K562 (cell line): ENCODE results near the gene DNAJC6.

ENCODE experiments used
- CREB1 ChIP-seq, 2 experiments: sonication (generic) in 1 of 2; formaldehyde crosslinking in 1 of 2; IDR thresholded peaks; 2 replicates each; pipeline versions ENCODE4 v1.6.1 to v1.8.0; 2012 to 2022; ENCODE audit warnings: inconsistent platforms in 1 of 2, mild to moderate bottlenecking in 1 of 2, missing genetic modification reagents in 1 of 2, moderate library complexity in 1 of 2
- GABPB1 ChIP-seq: sonication (generic); formaldehyde crosslinking; IDR thresholded peaks from 2 replicates; pipeline ENCODE4 v1.8.0; 2022; ENCODE audit warnings: mild to moderate bottlenecking, missing genetic modification reagents
- KAT7 ChIP-seq: sonication (generic); formaldehyde crosslinking; IDR thresholded peaks from 2 replicates; pipeline ENCODE4 v1.8.0; 2022; ENCODE audit warnings: missing genetic modification reagents, mild to moderate bottlenecking, borderline replicate concordance
- NFATC3 ChIP-seq: fragments of 450-650 bp; IDR thresholded peaks from 2 replicates; pipeline ENCODE4 v1.6.1; 2017; ENCODE audit warnings: mild to moderate bottlenecking
- SIN3B ChIP-seq: fragments of 450-650 bp; IDR thresholded peaks from 2 replicates; pipeline ENCODE4 v1.6.1; 2017; ENCODE audit warnings: low read depth, mild to moderate bottlenecking, moderate library complexity
- SREBF2 ChIP-seq: sonication (generic); formaldehyde crosslinking; IDR thresholded peaks from 2 replicates; pipeline ENCODE4 v1.4.0; 2020; ENCODE audit warnings: mild to moderate bottlenecking, missing genetic modification reagents
- TARDBP ChIP-seq: fragments of 450-650 bp; IDR thresholded peaks from 2 replicates; pipeline ENCODE4 v1.6.1; 2016
- ZNF23 ChIP-seq: fragments of 250-450 bp; sonication (Bioruptor Pico); IDR thresholded peaks from 2 replicates; pipeline ENCODE4 v1.4.0; 2020; ENCODE audit warnings: mild to moderate bottlenecking
- TF ChIP-seq, protein P1 (sequence below): sonication (generic); formaldehyde crosslinking; IDR thresholded peaks from 2 replicates; pipeline ENCODE4 v1.8.1; 2023; ENCODE audit warnings: mild to moderate bottlenecking, missing genetic modification reagents
- TF ChIP-seq, protein P2 (sequence below), 2 experiments: fragments of 450-650 bp; IDR thresholded peaks; 2 replicates each; pipeline ENCODE4 v1.6.1; 2016; ENCODE audit warnings: mild to moderate bottlenecking in 2 of 2, borderline replicate concordance in 1 of 2, low read depth in 1 of 2, moderate library complexity in 1 of 2
- TF ChIP-seq, protein P3 (sequence below): sonication (generic); formaldehyde crosslinking; IDR thresholded peaks from 2 replicates; pipeline ENCODE4 v1.8.0; 2022; ENCODE audit warnings: mild to moderate bottlenecking, missing genetic modification reagents, borderline replicate concordance
- TF ChIP-seq, protein P4 (sequence below), 3 experiments: IDR thresholded peaks in 2 of 3; conservative IDR thresholded peaks in 1 of 3; 2 replicates each; pipeline ENCODE4 v1.5.1; 2011 to 2012; ENCODE audit warnings: low read length in 3 of 3, mild to moderate bottlenecking in 3 of 3, control low read depth in 2 of 3, improper control_type of control experiment in 1 of 3, inconsistent platforms in 1 of 3, low read depth in 1 of 3, mixed read lengths in 1 of 3, moderate library complexity in 1 of 3; ENCODE audit not compliant: insufficient read depth in 2 of 3

DNA sequence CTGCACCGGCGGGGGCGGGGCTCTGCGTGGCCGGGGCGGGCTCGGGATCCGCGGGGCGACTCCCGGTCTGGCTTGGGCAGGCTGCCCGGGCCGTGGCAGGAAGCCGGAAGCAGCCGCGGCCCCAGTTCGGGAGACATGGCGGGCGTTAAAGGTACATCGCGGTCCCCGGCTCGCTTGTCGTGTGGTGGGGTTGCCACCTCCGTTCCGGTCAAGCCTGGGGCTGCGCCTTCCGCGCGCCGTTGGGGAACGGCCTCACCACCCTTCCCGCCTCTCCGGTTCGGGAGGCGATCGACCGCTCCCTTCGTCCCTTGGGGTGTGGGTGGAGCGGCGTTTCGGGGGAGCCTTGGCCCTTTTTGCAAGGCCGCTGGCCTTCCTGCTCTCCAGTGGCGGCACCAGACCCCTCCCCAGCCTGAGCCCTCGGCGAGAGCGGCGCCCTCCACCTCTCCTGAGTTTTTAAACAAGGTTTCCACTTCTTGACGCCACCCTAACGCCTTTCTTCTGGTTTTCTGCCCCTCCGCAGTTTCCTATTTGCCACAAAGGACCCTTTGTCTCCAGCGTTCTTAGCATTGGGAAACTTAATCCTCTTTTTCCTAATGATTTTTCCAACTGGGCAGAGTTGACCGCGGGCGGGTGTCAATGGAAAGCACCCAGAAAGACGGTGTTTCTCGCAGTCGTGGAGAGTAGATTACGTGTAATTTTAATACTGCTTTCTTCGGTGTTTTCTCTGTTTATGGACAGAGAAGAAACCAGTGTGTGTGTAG, 111.4 kb downstream of the DNAJC6 start, which contains the start of the genes LEPR and LEPROT:
- TF ChIP-seq, protein P1, sequence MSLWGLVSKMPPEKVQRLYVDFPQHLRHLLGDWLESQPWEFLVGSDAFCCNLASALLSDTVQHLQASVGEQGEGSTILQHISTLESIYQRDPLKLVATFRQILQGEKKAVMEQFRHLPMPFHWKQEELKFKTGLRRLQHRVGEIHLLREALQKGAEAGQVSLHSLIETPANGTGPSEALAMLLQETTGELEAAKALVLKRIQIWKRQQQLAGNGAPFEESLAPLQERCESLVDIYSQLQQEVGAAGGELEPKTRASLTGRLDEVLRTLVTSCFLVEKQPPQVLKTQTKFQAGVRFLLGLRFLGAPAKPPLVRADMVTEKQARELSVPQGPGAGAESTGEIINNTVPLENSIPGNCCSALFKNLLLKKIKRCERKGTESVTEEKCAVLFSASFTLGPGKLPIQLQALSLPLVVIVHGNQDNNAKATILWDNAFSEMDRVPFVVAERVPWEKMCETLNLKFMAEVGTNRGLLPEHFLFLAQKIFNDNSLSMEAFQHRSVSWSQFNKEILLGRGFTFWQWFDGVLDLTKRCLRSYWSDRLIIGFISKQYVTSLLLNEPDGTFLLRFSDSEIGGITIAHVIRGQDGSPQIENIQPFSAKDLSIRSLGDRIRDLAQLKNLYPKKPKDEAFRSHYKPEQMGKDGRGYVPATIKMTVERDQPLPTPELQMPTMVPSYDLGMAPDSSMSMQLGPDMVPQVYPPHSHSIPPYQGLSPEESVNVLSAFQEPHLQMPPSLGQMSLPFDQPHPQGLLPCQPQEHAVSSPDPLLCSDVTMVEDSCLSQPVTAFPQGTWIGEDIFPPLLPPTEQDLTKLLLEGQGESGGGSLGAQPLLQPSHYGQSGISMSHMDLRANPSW (CRISPR knock-in tag), result no peak; the same call in 1 of the 2 replicates
- TF ChIP-seq, protein P2, sequence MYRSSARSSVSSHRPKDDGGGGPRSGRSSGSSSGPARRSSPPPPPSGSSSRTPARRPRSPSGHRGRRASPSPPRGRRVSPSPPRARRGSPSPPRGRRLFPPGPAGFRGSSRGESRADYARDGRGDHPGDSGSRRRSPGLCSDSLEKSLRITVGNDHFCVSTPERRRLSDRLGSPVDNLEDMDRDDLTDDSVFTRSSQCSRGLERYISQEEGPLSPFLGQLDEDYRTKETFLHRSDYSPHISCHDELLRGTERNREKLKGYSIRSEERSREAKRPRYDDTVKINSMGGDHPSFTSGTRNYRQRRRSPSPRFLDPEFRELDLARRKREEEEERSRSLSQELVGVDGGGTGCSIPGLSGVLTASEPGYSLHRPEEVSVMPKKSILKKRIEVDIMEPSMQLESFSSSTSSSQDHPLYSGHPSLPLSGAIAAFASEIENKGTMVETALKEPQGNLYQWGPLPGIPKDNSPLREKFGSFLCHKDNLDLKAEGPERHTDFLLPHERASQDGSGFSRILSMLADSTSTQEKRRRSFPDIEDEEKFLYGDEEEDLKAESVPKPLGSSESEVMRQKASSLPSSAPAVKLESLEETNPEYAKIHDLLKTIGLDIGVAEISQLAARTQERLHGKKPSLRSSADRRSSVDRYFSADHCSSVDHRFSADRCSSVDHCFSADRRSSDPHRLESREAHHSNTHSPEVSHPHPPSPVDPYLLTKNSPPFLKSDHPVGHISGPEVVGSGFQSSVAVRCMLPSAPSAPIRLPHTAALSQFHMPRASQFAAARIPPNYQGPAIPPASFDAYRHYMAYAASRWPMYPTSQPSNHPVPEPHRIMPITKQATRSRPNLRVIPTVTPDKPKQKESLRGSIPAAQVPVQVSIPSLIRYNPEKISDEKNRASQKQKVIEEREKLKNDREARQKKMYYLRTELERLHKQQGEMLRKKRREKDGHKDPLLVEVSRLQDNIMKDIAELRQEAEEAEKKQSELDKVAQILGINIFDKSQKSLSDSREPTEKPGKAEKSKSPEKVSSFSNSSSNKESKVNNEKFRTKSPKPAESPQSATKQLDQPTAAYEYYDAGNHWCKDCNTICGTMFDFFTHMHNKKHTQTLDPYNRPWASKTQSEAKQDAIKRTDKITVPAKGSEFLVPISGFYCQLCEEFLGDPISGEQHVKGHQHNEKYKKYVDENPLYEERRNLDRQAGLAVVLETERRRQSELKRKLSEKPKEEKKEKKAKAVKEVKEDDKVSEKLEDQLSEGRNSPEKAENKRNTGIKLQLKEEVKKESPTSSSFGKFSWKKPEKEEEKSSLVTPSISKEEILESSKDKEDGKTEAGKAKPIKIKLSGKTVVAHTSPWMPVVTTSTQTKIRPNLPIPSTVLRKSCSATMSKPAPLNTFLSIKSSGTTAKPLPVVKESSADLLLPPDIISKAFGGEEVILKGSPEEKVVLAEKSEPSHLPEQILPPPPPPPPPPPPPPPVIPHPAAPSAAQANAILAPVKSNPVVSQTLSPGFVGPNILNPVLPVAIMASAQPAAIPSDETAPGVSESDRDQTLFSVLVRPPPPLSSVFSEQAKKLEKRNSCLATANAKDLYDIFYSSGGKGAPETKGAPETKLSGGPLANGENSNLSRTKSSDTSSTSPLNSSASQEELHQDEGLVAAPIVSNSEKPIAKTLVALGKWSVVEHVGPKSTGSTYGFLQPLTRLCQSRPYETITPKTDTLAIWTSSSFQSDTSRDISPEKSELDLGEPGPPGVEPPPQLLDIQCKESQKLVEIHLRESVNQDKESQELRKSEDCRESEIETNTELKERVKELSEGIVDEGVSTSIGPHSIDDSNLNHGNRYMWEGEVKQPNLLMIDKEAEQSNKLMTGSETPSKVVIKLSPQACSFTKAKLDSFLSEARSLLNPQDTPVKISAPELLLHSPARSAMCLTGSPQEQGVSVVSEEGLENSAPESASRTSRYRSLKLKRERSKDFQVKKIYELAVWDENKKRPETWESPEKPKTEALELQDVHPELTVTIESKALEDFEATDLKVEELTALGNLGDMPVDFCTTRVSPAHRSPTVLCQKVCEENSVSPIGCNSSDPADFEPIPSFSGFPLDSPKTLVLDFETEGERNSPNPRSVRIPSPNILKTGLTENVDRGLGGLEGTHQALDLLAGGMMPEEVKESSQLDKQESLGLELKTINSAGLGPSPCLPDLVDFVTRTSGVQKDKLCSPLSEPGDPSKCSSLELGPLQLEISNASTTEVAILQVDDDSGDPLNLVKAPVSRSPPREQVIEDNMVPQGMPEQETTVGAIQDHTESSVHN (IDR thresholded peaks at IDR 0.05; ENCODE audit: borderline replicate concordance in 1 of 2, low read depth in 1 of 2), result no peak
- peak; percentile 55; the same call in 1 of the 2 replicates for TF ChIP-seq SIN3B
- no peak for TF ChIP-seq SREBF2
- 0 out of 2 replicates have a peak, but pooled peaks have one; percentile 45 for TF ChIP-seq KAT7 (CRISPR knock-in tag)
- TF ChIP-seq NFATC3, result no peak
- peak; percentile 88 for TF ChIP-seq GABPB1 (CRISPR knock-in tag)
- TF ChIP-seq ZNF23 (CRISPR knock-in tag), result no peak
- TF ChIP-seq CREB1 (IDR thresholded peaks at IDR 0.05), result no peak
- TF ChIP-seq CREB1 (CRISPR knock-in tag; IDR thresholded peaks at IDR 0.05), result no peak
- no peak; the same call in 1 of the 2 replicates for TF ChIP-seq TARDBP
- TF ChIP-seq, protein P3, sequence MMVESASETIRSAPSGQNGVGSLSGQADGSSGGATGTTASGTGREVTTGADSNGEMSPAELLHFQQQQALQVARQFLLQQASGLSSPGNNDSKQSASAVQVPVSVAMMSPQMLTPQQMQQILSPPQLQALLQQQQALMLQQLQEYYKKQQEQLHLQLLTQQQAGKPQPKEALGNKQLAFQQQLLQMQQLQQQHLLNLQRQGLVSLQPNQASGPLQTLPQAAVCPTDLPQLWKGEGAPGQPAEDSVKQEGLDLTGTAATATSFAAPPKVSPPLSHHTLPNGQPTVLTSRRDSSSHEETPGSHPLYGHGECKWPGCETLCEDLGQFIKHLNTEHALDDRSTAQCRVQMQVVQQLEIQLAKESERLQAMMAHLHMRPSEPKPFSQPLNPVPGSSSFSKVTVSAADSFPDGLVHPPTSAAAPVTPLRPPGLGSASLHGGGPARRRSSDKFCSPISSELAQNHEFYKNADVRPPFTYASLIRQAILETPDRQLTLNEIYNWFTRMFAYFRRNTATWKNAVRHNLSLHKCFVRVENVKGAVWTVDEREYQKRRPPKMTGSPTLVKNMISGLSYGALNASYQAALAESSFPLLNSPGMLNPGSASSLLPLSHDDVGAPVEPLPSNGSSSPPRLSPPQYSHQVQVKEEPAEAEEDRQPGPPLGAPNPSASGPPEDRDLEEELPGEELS (CRISPR knock-in tag), result no peak
- TF ChIP-seq, protein P4, sequence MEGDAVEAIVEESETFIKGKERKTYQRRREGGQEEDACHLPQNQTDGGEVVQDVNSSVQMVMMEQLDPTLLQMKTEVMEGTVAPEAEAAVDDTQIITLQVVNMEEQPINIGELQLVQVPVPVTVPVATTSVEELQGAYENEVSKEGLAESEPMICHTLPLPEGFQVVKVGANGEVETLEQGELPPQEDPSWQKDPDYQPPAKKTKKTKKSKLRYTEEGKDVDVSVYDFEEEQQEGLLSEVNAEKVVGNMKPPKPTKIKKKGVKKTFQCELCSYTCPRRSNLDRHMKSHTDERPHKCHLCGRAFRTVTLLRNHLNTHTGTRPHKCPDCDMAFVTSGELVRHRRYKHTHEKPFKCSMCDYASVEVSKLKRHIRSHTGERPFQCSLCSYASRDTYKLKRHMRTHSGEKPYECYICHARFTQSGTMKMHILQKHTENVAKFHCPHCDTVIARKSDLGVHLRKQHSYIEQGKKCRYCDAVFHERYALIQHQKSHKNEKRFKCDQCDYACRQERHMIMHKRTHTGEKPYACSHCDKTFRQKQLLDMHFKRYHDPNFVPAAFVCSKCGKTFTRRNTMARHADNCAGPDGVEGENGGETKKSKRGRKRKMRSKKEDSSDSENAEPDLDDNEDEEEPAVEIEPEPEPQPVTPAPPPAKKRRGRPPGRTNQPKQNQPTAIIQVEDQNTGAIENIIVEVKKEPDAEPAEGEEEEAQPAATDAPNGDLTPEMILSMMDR (IDR thresholded peaks at IDR 0.05 in 2 of 3, conservative IDR thresholded peaks at IDR 0.05 in 1 of 3; ENCODE audit: insufficient read depth in 2 of 3, low read depth in 1 of 3, low read length in 3 of 3), result no peak
